Left lobe of liver (tissue), 2 donors: ENCODE measurements around the gene TMEM117. TPM values are rescaled to one million over a fixed set of nuclear protein-coding genes. Genes with fewer than 3 reads are reported as not detected.

Experiments used
- ATAC-seq: fragments of 200-7000 bp; cut with Tn5 transposase; one replicate; pipeline ENCODE4 v1.9.1; 2020; ENCODE audit warnings: mild to moderate bottlenecking, moderate library complexity
- DNase-seq: peaks from one replicate; pipeline ENCODE4 v3.0.0-alpha.2; 2020; ENCODE audit warnings: low spot score
- total RNA-seq: library from RNA; stranded (reverse); gene quantifications from one replicate; pipeline ENCODE4 v1.2.1, GENCODE V29; 2021
- donor health status: DM: no; HTN: no; CAD: no; lungs with moderate emphysema.
- donor health status: DM: no; HTN: yes; CAD: no.

Gene TMEM117
- total RNA-seq, 1 donor from 2014 or later, result 2.8 TPM

- ATAC-seq, result no peak
- DNase-seq, result no peak
These were observed 106.5 kb downstream of the TMEM117 start for GRCh38 chr12:43942379-43942778.

GRCh38 chr12:43945983-43946382 is 110.1 kb downstream of the TMEM117 start:
- ATAC-seq (no peak), DNase-seq (no peak)

GRCh38 chr12:43951286-43951685 is 115.4 kb downstream of the TMEM117 start:
- DNase-seq, result no peak
- ATAC-seq, result no peak

GRCh38 chr12:43957732-43958372 is 122.0 kb downstream of the TMEM117 start:
- ATAC-seq (peak; percentile 87), DNase-seq (no peak)

- ATAC-seq (no peak), DNase-seq (no peak)
These were observed 128.2 kb downstream of the TMEM117 start for GRCh38 chr12:43964033-43964432.

GRCh38 chr12:43964961-43965360 is 129.1 kb downstream of the TMEM117 start:
- DNase-seq (no peak), ATAC-seq (peak; percentile 84)

GRCh38 chr12:43965899-43966298 is 130.0 kb downstream of the TMEM117 start:
- no peak for ATAC-seq
- DNase-seq, result no peak

GRCh38 chr12:43968736-43969135 is 132.9 kb downstream of the TMEM117 start:
- DNase-seq, result no peak
- ATAC-seq, result no peak

- DNase-seq (no peak), ATAC-seq (no peak)
These were observed 134.0 kb downstream of the TMEM117 start for GRCh38 chr12:43969882-43970281.

- ATAC-seq (no peak), DNase-seq (no peak)
These were observed 137.5 kb downstream of the TMEM117 start for GRCh38 chr12:43973385-43973784.

GRCh38 chr12:43973993-43974392 is 138.1 kb downstream of the TMEM117 start:
- no peak for ATAC-seq

GRCh38 chr12:43976027-43976426 is 140.1 kb downstream of the TMEM117 start:
- DNase-seq (no peak), ATAC-seq (no peak)

More at GRCh38 chr12:43973993-43974392, 138.1 kb downstream of the TMEM117 start:
- no peak for DNase-seq

GRCh38 chr12:43978556-43978955 is 142.7 kb downstream of the TMEM117 start:
- no peak for DNase-seq
- ATAC-seq, result no peak

GRCh38 chr12:43979450-43979849 is 143.6 kb downstream of the TMEM117 start:
- ATAC-seq, result no peak
- no peak for DNase-seq

- ATAC-seq, result no peak
- DNase-seq, result no peak
These were observed 144.8 kb downstream of the TMEM117 start for GRCh38 chr12:43980627-43981191.

- DNase-seq (no peak), ATAC-seq (no peak)
These were observed 145.8 kb downstream of the TMEM117 start for GRCh38 chr12:43981726-43982125.

- DNase-seq (no peak), ATAC-seq (no peak)
These were observed 146.7 kb downstream of the TMEM117 start for GRCh38 chr12:43982544-43982943.

GRCh38 chr12:43988838-43989560 is 153.1 kb downstream of the TMEM117 start:
- DNase-seq, result no peak
- no peak for ATAC-seq

GRCh38 chr12:43992856-43993255 is 157.0 kb downstream of the TMEM117 start:
- DNase-seq (no peak), ATAC-seq (no peak)

GRCh38 chr12:44000309-44000952 is 164.6 kb downstream of the TMEM117 start:
- peak; percentile 50 for DNase-seq

GRCh38 chr12:44002607-44003006 is 166.7 kb downstream of the TMEM117 start:
- DNase-seq (no peak), ATAC-seq (no peak)

More at GRCh38 chr12:44000309-44000952, 164.6 kb downstream of the TMEM117 start:
- ATAC-seq, result peak; percentile 97

GRCh38 chr12:44003721-44004120 is 167.8 kb downstream of the TMEM117 start:
- DNase-seq, result no peak
- no peak for ATAC-seq
